ENCODE measurements around the gene POU2F3. TPM values are rescaled to one million over a fixed set of nuclear protein-coding genes. Genes with fewer than 3 reads are reported as not detected.

Gene POU2F3
- total and polyA plus RNA-seq, 2 of the 8 experiments (the other 6 are each of a cell fraction or from before 2014, with no cell fraction given): 1.0 to 2.1 TPM

- H4K20me1 ChIP-seq (replicated peaks in 1 of 2; ENCODE audit: control insufficient read depth in 1 of 2, insufficient read depth in 2 of 2, low read length in 2 of 2): peaks cover 3 to 9% of the 10 kb centered on the region in 2 experiments
These were observed 99.5 kb downstream of the POU2F3 start for GRCh38 chr11:120339394-120339890.

More at GRCh38 chr11:120339394-120339890, 99.5 kb downstream of the POU2F3 start:
- Histone ChIP-seq H3K4me1 (replicated peaks in 1 of 4; ENCODE audit: control insufficient read depth in 3 of 4, insufficient read depth in 4 of 4, low read length in 3 of 4) (peaks cover 0 to 8% (median 5%) of the 10 kb centered on the region in 4 experiments; a peak in 6 of 7 replicates), H3K4me2 (ENCODE audit: insufficient read depth in 1 of 2, low read depth in 2 of 2, low read length in 2 of 2) (peak overlapping the region in 1 of 2 experiments; percentile 6; a peak in 1 of 4 replicates), H3K4ac (replicated peaks; ENCODE audit: insufficient read length, low read depth, low read length) (no peak overlapping the region), H4K8ac (ENCODE audit: extremely low read depth, insufficient read depth, low read length) (no peak overlapping the region; the same call in 1 of the 2 replicates), H3K9me3 (ENCODE audit: insufficient read depth in 2 of 2, low read depth in 1 of 2, low read length in 1 of 2) (no peaks in the 10 kb centered on the region), H3K18ac (ENCODE audit: extremely low read depth, low read length) (no peak overlapping the region), H3K14ac (ENCODE audit: insufficient read length) (no peak overlapping the region), H2AK5ac (ENCODE audit: low read depth, low read length) (no peak overlapping the region), H2BK15ac (ENCODE audit: low read length) (no peak overlapping the region), H3K36me3 (ENCODE audit: control insufficient read depth in 2 of 4, insufficient read depth in 4 of 4, low read length in 3 of 4) (no peaks in the 10 kb centered on the region), H2BK12ac (ENCODE audit: low read depth, low read length) (no peak overlapping the region), H2BK120ac (replicated peaks; ENCODE audit: low read depth, low read length) (no peak overlapping the region), H2BK5ac (ENCODE audit: low read depth, low read length) (0 out of 2 replicates have a peak overlapping the region, but pooled peaks have one; percentile 31), H4K91ac (replicated peaks; ENCODE audit: insufficient read length, low read length) (no peak overlapping the region), H3K27ac (ENCODE audit: low read depth, low read length) (no peak overlapping the region), H4K5ac (ENCODE audit: insufficient read length, low read depth, low read length) (no peak overlapping the region), H3K56ac (replicated peaks; ENCODE audit: insufficient read length, low read depth, low read length) (no peak overlapping the region), H2BK20ac (ENCODE audit: low read length) (no peak overlapping the region), H3K79me2 (ENCODE audit: control insufficient read depth in 1 of 2, insufficient read depth in 2 of 2, low read length in 2 of 2) (peaks cover 8 to 74% of the 10 kb centered on the region in 2 experiments; a peak in 3 of 4 replicates), H3K23ac (ENCODE audit: insufficient read length) (no peak overlapping the region), H2AFZ (ENCODE audit: low read length) (no peak overlapping the region), H3K23me2 (ENCODE audit: low read depth, low read length) (peaks cover 10% of the 10 kb centered on the region), H3K27me3 (replicated peaks in 1 of 4; ENCODE audit: control insufficient read depth in 3 of 4, extremely low read depth in 1 of 4, insufficient read depth in 3 of 4, low read length in 3 of 4) (no peaks in the 10 kb centered on the region), H3K4me3 (ENCODE audit: extremely low read depth in 1 of 4, insufficient read depth in 2 of 4, low read depth in 3 of 4, low read length in 4 of 4) (peak overlapping the region in 1 of 4 experiments; percentile 32; a peak in 1 of 8 replicates), H3K79me1 (ENCODE audit: low read depth, low read length) (no peaks in the 10 kb centered on the region), H3K9ac (replicated peaks in 1 of 4; ENCODE audit: extremely low read depth in 1 of 4, low read depth in 3 of 4, low read length in 3 of 4) (no peak overlapping the region)
- ChIA-PET CTCF (ENCODE audit: partially characterized antibody) (interaction anchor here (1.1 to 1.2 kb wide), 3 partner anchors 93 to 345 kb away, joined by 3 to 4 read pairs (median 4); partner anchors contain the start of gene POU2F3), POLR2A (ENCODE audit: partially characterized antibody) (no interaction called here)
- TF ChIP-seq PHF8 (conservative IDR thresholded peaks at IDR 0.05; ENCODE audit: low read depth, low read length) (no peak), CBX5 (IDR thresholded peaks at IDR 0.05; ENCODE audit: low read depth, low read length) (no peak)
- FAIRE-seq: no peak
- no peak for DNase-seq (ENCODE audit: low read depth in 1 of 2, low spot score in 2 of 2)
- WGBS, 2 experiments (ENCODE audit: extremely low coverage in 1 of 2, insufficient coverage in 1 of 2, insufficient read length in 1 of 2, insufficient replicate concordance in 2 of 2, low coverage in 1 of 2, low lambda C conversion rate in 2 of 2, missing lambda C conversion rate in 1 of 2): 73% methylated on average over 6 of the region's 6 CpGs; no CpG with 5 or more reads in 1 of the 2 experiments
